ENCODE data around the gene VPS37B. TPM values are rescaled to one million over a fixed set of nuclear protein-coding genes. Genes with fewer than 3 reads are reported as not detected.

VPS37B gene
- total RNA-seq, 1 experiment from 2014 or later: 18.1 TPM

- H3K9me3 Mint-ChIP-seq: peaks cover 6% of the 10 kb centered on the region
- peaks cover 68% of the 10 kb centered on the region for H3K27me3 Mint-ChIP-seq (ENCODE audit: low read depth)
- H3K4me1 Mint-ChIP-seq: peaks cover 45% of the 10 kb centered on the region
- DNase-seq (ENCODE audit: low spot score): no peak
- ATAC-seq: no peak
- TF ChIP-seq STAT6 (CRISPR knock-in tag; conservative IDR thresholded peaks at IDR 0.05; ENCODE audit: low read depth) (no peak), TEAD4 (CRISPR knock-in tag; IDR thresholded peaks at IDR 0.05) (no peak), ZNF512 (CRISPR knock-in tag; IDR thresholded peaks at IDR 0.05; ENCODE audit: borderline replicate concordance) (no peak), FOXP4 (CRISPR knock-in tag; IDR thresholded peaks at IDR 0.05) (no peak), ERG (CRISPR knock-in tag; IDR thresholded peaks at IDR 0.05) (no peak), ZNF317 (CRISPR knock-in tag; IDR thresholded peaks at IDR 0.05; ENCODE audit: borderline replicate concordance, low read depth) (no peak), ZNF671 (CRISPR knock-in tag; IDR thresholded peaks at IDR 0.05) (no peak), ATF6 (CRISPR knock-in tag; IDR thresholded peaks at IDR 0.05) (no peak), RORB (CRISPR knock-in tag; IDR thresholded peaks at IDR 0.05) (no peak), PRRX2 (CRISPR knock-in tag; IDR thresholded peaks at IDR 0.05) (no peak), ZNF121 (CRISPR knock-in tag; IDR thresholded peaks at IDR 0.05) (no peak), TP53 (CRISPR knock-in tag; IDR thresholded peaks at IDR 0.05) (no peak), CREM (CRISPR knock-in tag; IDR thresholded peaks at IDR 0.05) (no peak), FOXJ3 (CRISPR knock-in tag; IDR thresholded peaks at IDR 0.05; ENCODE audit: borderline replicate concordance) (no peak), ATF1 (CRISPR knock-in tag; IDR thresholded peaks at IDR 0.05) (no peak), TCF7 (CRISPR knock-in tag; IDR thresholded peaks at IDR 0.05; ENCODE audit: low read depth) (no peak), SMAD4 (CRISPR knock-in tag; IDR thresholded peaks at IDR 0.05) (no peak)
- ChIA-PET POLR2A (no interaction called here), CTCF (no interaction called here)
- H3K4me3 Mint-ChIP-seq: peak overlapping the region; percentile 83
- no peaks in the 10 kb centered on the region for H3K36me3 Mint-ChIP-seq
- peak overlapping the region; percentile 63 for H3K27ac Mint-ChIP-seq
These were observed 612 bp downstream of the VPS37B start for GRCh38 chr12:122895320-122895703.
